ENCODE results near the gene PRKG2. TPM values are rescaled to one million over a fixed set of nuclear protein-coding genes. Genes with fewer than 3 reads are reported as not detected.

The PRKG2 gene
- total RNA-seq, 4 donors from 2014 or later: 0.34 to 1.7 (median 1.2) TPM

DNA sequence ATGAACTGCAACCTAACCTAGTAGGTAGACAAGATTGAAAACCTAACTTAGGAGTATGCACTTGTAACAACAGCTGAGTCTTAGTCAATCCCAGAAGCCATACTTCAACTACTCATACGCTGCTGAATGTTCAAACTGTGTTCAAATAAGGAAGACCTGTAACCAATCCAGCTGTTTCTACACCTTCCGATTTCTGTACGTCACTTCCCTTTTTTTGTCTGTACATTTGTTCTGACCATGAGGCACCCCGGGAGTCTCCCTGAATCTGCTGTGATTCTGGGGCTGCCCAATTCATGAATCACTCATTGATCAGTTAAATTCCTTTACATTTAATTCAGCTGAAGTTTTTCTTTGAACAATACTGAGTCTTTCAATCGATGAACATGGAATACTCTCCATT, 95.0 kb downstream of the PRKG2 start:
- DNase-seq (ENCODE audit: low spot score in 2 of 2): no peak
- TF ChIP-seq POLR2A (IDR thresholded peaks at IDR 0.05): no peak
- TF ChIP-seq, protein P1, sequence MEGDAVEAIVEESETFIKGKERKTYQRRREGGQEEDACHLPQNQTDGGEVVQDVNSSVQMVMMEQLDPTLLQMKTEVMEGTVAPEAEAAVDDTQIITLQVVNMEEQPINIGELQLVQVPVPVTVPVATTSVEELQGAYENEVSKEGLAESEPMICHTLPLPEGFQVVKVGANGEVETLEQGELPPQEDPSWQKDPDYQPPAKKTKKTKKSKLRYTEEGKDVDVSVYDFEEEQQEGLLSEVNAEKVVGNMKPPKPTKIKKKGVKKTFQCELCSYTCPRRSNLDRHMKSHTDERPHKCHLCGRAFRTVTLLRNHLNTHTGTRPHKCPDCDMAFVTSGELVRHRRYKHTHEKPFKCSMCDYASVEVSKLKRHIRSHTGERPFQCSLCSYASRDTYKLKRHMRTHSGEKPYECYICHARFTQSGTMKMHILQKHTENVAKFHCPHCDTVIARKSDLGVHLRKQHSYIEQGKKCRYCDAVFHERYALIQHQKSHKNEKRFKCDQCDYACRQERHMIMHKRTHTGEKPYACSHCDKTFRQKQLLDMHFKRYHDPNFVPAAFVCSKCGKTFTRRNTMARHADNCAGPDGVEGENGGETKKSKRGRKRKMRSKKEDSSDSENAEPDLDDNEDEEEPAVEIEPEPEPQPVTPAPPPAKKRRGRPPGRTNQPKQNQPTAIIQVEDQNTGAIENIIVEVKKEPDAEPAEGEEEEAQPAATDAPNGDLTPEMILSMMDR (IDR thresholded peaks at IDR 0.05): no peak
- 89 to 93% methylated on average over 5 of the region's 5 CpGs for WGBS, 2 donors
- H3K4me3 ChIP-seq (ENCODE audit: low read depth, poor library complexity, severe bottlenecking): no peak overlapping the region
- intact Hi-C loops (cut with DNase I; ENCODE audit: low total_unique reads): no loop called here

DNA sequence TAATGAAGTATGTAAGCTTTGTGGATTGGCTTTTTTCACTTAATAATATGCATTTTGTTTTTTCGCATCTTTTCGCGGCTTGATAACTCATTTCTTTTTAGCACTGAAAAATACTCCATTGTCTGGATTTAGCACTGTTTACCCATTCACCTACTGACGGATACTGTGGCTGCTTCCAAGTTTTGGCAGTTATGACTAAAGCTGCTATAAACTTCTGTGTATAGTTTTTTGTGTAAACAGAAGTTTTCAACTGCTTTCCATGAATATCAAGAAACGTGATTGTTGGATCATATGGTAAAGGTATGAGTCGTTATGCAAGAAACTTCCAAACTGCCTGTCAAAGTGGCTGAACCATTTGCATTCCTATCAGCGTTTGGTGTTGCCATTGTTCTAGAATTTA, 96.9 kb downstream of the PRKG2 start:
- intact Hi-C loops (cut with DNase I; ENCODE audit: low total_unique reads): no loop called here
- no peak for DNase-seq (ENCODE audit: low spot score in 2 of 2)
- H3K4me3 ChIP-seq (ENCODE audit: low read depth, poor library complexity, severe bottlenecking): no peak overlapping the region
- WGBS, 2 donors: 84 to 89% methylated on average over 7 of the region's 7 CpGs
- TF ChIP-seq POLR2A (IDR thresholded peaks at IDR 0.05): no peak
- TF ChIP-seq, protein P1 (IDR thresholded peaks at IDR 0.05): no peak

DNA sequence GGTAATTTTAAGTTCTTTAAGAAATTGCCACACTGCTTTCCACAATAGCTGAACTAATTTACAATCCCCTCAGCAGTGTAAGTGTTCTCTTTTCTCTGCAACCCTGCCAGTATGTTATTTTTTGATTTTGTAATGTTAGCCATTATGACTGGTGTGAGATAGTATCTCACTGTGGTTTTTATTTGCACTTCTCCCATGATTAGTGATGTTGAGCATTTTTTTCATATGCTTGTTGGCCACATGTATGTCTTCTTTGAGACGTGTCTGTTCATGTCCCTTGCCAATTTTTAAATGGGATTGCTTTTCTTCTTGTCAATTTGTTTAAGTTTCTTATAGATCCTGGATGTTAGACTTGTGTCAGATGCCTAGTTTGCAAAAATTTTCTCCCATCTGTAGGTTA, 98.5 kb downstream of the PRKG2 start:
- WGBS, 2 donors: 14 to 50% methylated on average over 1 of the region's 1 CpG
- intact Hi-C loops (cut with DNase I; ENCODE audit: low total_unique reads): no loop called here
- TF ChIP-seq POLR2A (IDR thresholded peaks at IDR 0.05): no peak
- TF ChIP-seq, protein P1 (IDR thresholded peaks at IDR 0.05): no peak
- no peak overlapping the region for H3K4me3 ChIP-seq (ENCODE audit: low read depth, poor library complexity, severe bottlenecking)
- no peak for DNase-seq (ENCODE audit: low spot score in 2 of 2)

DNA sequence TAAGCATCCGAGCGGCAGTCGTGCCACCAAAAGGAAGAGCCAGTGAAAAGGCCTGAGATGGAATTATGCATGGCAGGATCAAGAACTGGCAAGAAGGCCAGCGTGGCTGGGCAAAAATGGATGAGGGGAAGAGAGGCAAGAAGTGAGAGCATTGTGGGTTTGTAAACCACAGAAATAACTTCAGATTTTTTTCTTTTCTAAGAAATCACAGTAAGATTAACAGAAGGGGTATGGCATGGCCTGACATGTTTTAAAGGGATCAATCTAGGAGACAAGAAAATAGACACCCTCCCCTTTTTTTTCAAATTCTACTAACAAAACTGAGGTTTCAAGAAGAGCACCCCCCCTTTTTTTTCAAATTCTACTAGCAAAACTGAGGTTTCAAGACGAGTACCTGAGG, 102.0 kb downstream of the PRKG2 start:
- TF ChIP-seq, protein P1 (IDR thresholded peaks at IDR 0.05): no peak
- TF ChIP-seq POLR2A (IDR thresholded peaks at IDR 0.05): no peak
- intact Hi-C loops (cut with DNase I; ENCODE audit: low total_unique reads): no loop called here
- WGBS, 2 donors: 89% methylated on average over 5 of the region's 5 CpGs
- no peak for DNase-seq (ENCODE audit: low spot score in 2 of 2)
- H3K4me3 ChIP-seq (ENCODE audit: low read depth, poor library complexity, severe bottlenecking): no peak overlapping the region

DNA sequence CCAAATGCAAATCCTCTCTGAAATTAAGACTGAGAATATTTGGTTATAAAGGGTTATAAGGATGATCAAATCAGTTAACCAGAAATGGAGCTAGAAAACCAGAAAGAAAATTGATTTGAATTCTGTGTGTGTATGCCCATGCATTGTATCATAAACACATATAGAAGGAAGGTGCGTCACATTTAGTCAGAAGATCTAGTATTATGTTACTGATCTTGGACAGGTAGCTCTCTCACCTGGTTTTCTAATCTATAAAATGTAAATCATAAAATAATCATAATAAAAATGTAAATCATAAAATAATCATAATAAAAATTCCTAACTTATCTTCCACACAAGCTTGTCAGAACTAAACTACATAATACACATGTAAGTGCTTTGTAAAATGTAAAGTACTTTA, 105.7 kb downstream of the PRKG2 start:
- TF ChIP-seq, protein P1 (IDR thresholded peaks at IDR 0.05): no peak
- TF ChIP-seq POLR2A (IDR thresholded peaks at IDR 0.05): no peak
- WGBS, 2 donors: 87 to 91% methylated on average over 1 of the region's 1 CpG
- H3K4me3 ChIP-seq (ENCODE audit: low read depth, poor library complexity, severe bottlenecking): no peak overlapping the region
- no peak for DNase-seq (ENCODE audit: low spot score in 2 of 2)
- intact Hi-C loops (cut with DNase I; ENCODE audit: low total_unique reads): no loop called here

DNA sequence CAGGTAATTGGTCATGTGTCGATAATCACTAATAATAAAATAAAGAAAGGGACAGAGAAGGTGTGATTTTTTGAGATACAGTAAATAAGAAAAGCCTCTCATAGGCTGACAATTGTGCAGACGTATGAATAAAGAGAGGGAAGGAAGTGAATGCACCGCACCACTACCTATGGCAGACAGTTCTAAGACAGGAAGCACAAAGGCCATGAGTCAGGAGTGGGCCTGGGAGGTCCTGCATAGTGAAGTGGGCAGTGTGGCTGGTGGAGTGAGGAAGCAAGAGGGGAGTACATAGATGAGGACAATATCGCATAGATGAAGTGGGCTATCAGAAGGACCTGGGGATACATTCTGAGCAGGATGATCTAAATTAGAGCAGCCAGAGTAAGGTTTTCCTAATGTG, 108.9 kb downstream of the PRKG2 start:
- no peak for TF ChIP-seq POLR2A (IDR thresholded peaks at IDR 0.05)
- TF ChIP-seq, protein P1 (IDR thresholded peaks at IDR 0.05): no peak
- WGBS, 2 donors: 87 to 90% methylated on average over 4 of the region's 4 CpGs
- DNase-seq (ENCODE audit: low spot score in 2 of 2): no peak

More for the DNA sequence above, 108.9 kb downstream of the PRKG2 start:
- intact Hi-C loops (cut with DNase I; ENCODE audit: low total_unique reads): no loop called here
- no peak overlapping the region for H3K4me3 ChIP-seq (ENCODE audit: low read depth, poor library complexity, severe bottlenecking)

Measured in lower leg skin (tissue), 4 donors.